ENCODE data around the gene GMPPA. TPM values are rescaled to one million over a fixed set of nuclear protein-coding genes. Genes with fewer than 3 reads are reported as not detected.

The GMPPA gene
- total and polyA plus RNA-seq, 9 donors, result 14.2 to 35.7 (median 23.7) TPM

- Histone ChIP-seq H3K36me3 (no peaks in the 10 kb centered on the region), H3K9me3 (no peaks in the 10 kb centered on the region), H3K27me3 (no peaks in the 10 kb centered on the region), H3K4me1 (ENCODE audit: insufficient read depth) (peaks cover 3% of the 10 kb centered on the region), H3K4me3 (no peak overlapping the region), H3K27ac (no peak overlapping the region)
- intact Hi-C loops (cut with DNase I), result loop anchor here in 3 of 4 donors (2.0 to 10.0 kb wide), 3 partner anchors 48 to 58 kb away; no protein-coding TSS in a partner anchor
- peak in 1 of 5 donors; percentile 7 for DNase-seq
- TF ChIP-seq POLR2A (IDR thresholded peaks at IDR 0.05) (no peak), EP300 (IDR thresholded peaks at IDR 0.05) (no peak), CTCF (IDR thresholded peaks at IDR 0.05) (no peak)
- WGBS, 3 donors, result 82 to 85% (median 84%) methylated on average over 13 of the region's 13 CpGs
These were observed 21.5 kb upstream of the GMPPA start for GRCh38 chr2:219477179-219477578.

- no peaks in the 10 kb centered on the region for H3K9me3 ChIP-seq
- H3K27me3 ChIP-seq, result no peaks in the 10 kb centered on the region
- WGBS, 3 donors, result 86 to 91% (median 90%) methylated on average over 15 of the region's 15 CpGs
- no peak overlapping the region for H3K4me3 ChIP-seq
- DNase-seq, result peak in 1 of 5 donors; percentile 8
- H3K36me3 ChIP-seq, result no peaks in the 10 kb centered on the region
- peaks cover 3% of the 10 kb centered on the region for H3K4me1 ChIP-seq (ENCODE audit: insufficient read depth)
- TF ChIP-seq EP300 (IDR thresholded peaks at IDR 0.05) (no peak), POLR2A (IDR thresholded peaks at IDR 0.05) (no peak), CTCF (IDR thresholded peaks at IDR 0.05) (no peak)
- intact Hi-C loops (cut with DNase I), result loop anchor here in 3 of 4 donors (2.0 to 10.0 kb wide), 3 partner anchors 47 to 57 kb away; no protein-coding TSS in a partner anchor
- no peak overlapping the region for H3K27ac ChIP-seq
These were observed 20.9 kb upstream of the GMPPA start for GRCh38 chr2:219477815-219478214.

- intact Hi-C loops (cut with DNase I), result loop anchor here in 2 of 4 donors (10.0 kb wide), 2 partner anchors 46 to 56 kb away; no protein-coding TSS in a partner anchor
- DNase-seq, result no peak
- no peaks in the 10 kb centered on the region for H3K9me3 ChIP-seq
- H3K4me3 ChIP-seq, result no peak overlapping the region
- no peak overlapping the region for H3K27ac ChIP-seq
- peaks cover 3% of the 10 kb centered on the region for H3K4me1 ChIP-seq (ENCODE audit: insufficient read depth)
- no peak for TF ChIP-seq CTCF (IDR thresholded peaks at IDR 0.05)
- TF ChIP-seq EP300 (IDR thresholded peaks at IDR 0.05), result no peak
- no peak for TF ChIP-seq POLR2A (IDR thresholded peaks at IDR 0.05)
- WGBS, 3 donors, result 70 to 85% (median 75%) methylated on average over 8 of the region's 8 CpGs
- H3K27me3 ChIP-seq, result no peaks in the 10 kb centered on the region
- H3K36me3 ChIP-seq, result no peaks in the 10 kb centered on the region
These were observed 19.8 kb upstream of the GMPPA start for GRCh38 chr2:219478916-219479315.

- H3K9me3 ChIP-seq, result no peaks in the 10 kb centered on the region
- intact Hi-C loops (cut with DNase I), result no loop called here
- H3K27me3 ChIP-seq, result no peaks in the 10 kb centered on the region
- TF ChIP-seq CTCF (IDR thresholded peaks at IDR 0.05), result no peak
- no peak for TF ChIP-seq EP300 (IDR thresholded peaks at IDR 0.05)
- TF ChIP-seq POLR2A (IDR thresholded peaks at IDR 0.05), result no peak
- H3K27ac ChIP-seq, result no peak overlapping the region
- no peak for DNase-seq
- no peaks in the 10 kb centered on the region for H3K36me3 ChIP-seq
- 84 to 90% (median 90%) methylated on average over 8 of the region's 8 CpGs for WGBS, 3 donors
- H3K4me1 ChIP-seq (ENCODE audit: insufficient read depth), result peaks cover 4% of the 10 kb centered on the region
- no peak overlapping the region for H3K4me3 ChIP-seq
These were observed 18.7 kb upstream of the GMPPA start for GRCh38 chr2:219480004-219480403.
